ENCODE results near the gene PVR. TPM values are rescaled to one million over a fixed set of nuclear protein-coding genes. Genes with fewer than 3 reads are reported as not detected.

PVR gene
- total RNA-seq, 3 donors from 2014 or later = 8.5 to 30.2 (median 22.0) TPM

- Histone ChIP-seq H3K4me1 (no peaks in the 10 kb centered on the region), H3K27ac (no peak overlapping the region), H3K9me3 (no peaks in the 10 kb centered on the region), H3K27me3 (no peaks in the 10 kb centered on the region), H3K4me3 (no peak overlapping the region), H3K36me3 (no peaks in the 10 kb centered on the region)
- TF ChIP-seq, protein P1, sequence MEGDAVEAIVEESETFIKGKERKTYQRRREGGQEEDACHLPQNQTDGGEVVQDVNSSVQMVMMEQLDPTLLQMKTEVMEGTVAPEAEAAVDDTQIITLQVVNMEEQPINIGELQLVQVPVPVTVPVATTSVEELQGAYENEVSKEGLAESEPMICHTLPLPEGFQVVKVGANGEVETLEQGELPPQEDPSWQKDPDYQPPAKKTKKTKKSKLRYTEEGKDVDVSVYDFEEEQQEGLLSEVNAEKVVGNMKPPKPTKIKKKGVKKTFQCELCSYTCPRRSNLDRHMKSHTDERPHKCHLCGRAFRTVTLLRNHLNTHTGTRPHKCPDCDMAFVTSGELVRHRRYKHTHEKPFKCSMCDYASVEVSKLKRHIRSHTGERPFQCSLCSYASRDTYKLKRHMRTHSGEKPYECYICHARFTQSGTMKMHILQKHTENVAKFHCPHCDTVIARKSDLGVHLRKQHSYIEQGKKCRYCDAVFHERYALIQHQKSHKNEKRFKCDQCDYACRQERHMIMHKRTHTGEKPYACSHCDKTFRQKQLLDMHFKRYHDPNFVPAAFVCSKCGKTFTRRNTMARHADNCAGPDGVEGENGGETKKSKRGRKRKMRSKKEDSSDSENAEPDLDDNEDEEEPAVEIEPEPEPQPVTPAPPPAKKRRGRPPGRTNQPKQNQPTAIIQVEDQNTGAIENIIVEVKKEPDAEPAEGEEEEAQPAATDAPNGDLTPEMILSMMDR (IDR thresholded peaks at IDR 0.05) = no peak
- TF ChIP-seq POLR2A (IDR thresholded peaks at IDR 0.05) = no peak
- no peak for TF ChIP-seq POLR2AphosphoS5 (IDR thresholded peaks at IDR 0.05)
- intact Hi-C loops (cut with DNase I; ENCODE audit: low total_unique reads) = no loop called here
- no peak for DNase-seq (ENCODE audit: low spot score in 2 of 2)
Measured at GRCh38 chr19:44645407-44646048, 1.8 kb downstream of the PVR start.

GRCh38 chr19:44646049-44646416 is 2.3 kb downstream of the PVR start:
- H3K27ac ChIP-seq = no peak overlapping the region
- no peak for DNase-seq (ENCODE audit: low spot score in 2 of 2)
- H3K27me3 ChIP-seq = no peaks in the 10 kb centered on the region
- no peak overlapping the region for H3K4me3 ChIP-seq
- intact Hi-C loops (cut with DNase I; ENCODE audit: low total_unique reads) = no loop called here
- TF ChIP-seq, protein P1 (IDR thresholded peaks at IDR 0.05) = no peak
- TF ChIP-seq POLR2A (IDR thresholded peaks at IDR 0.05) (no peak), POLR2AphosphoS5 (IDR thresholded peaks at IDR 0.05) (no peak)
- H3K4me1 ChIP-seq = no peaks in the 10 kb centered on the region
- no peaks in the 10 kb centered on the region for H3K9me3 ChIP-seq
- no peaks in the 10 kb centered on the region for H3K36me3 ChIP-seq

- no peak for DNase-seq (ENCODE audit: low spot score in 2 of 2)
- peak overlapping the region in 1 of 2 donors; percentile 30 for H3K27ac ChIP-seq
- H3K9me3 ChIP-seq = no peaks in the 10 kb centered on the region
- TF ChIP-seq POLR2A (IDR thresholded peaks at IDR 0.05) = no peak
- no peak for TF ChIP-seq POLR2AphosphoS5 (IDR thresholded peaks at IDR 0.05)
- TF ChIP-seq, protein P1 (IDR thresholded peaks at IDR 0.05) = no peak
- H3K36me3 ChIP-seq = no peaks in the 10 kb centered on the region
- intact Hi-C loops (cut with DNase I; ENCODE audit: low total_unique reads) = no loop called here
- peak overlapping the region in 1 of 3 donors; percentile 33 for H3K4me3 ChIP-seq
- no peaks in the 10 kb centered on the region for H3K27me3 ChIP-seq
- no peaks in the 10 kb centered on the region for H3K4me1 ChIP-seq
Measured at GRCh38 chr19:44647144-44647543, 3.4 kb downstream of the PVR start.

GRCh38 chr19:44648631-44649251 is 5.0 kb downstream of the PVR start:
- intact Hi-C loops (cut with DNase I; ENCODE audit: low total_unique reads) = no loop called here
- no peaks in the 10 kb centered on the region for H3K4me1 ChIP-seq
- H3K36me3 ChIP-seq = no peaks in the 10 kb centered on the region
- no peak overlapping the region for H3K27ac ChIP-seq
- no peaks in the 10 kb centered on the region for H3K27me3 ChIP-seq
- no peaks in the 10 kb centered on the region for H3K9me3 ChIP-seq
- no peak overlapping the region for H3K4me3 ChIP-seq
- no peak for TF ChIP-seq POLR2A (IDR thresholded peaks at IDR 0.05)
- TF ChIP-seq, protein P1 (IDR thresholded peaks at IDR 0.05) = no peak
- TF ChIP-seq POLR2AphosphoS5 (IDR thresholded peaks at IDR 0.05) = no peak
- DNase-seq (ENCODE audit: low spot score in 2 of 2) = no peak

DNA sequence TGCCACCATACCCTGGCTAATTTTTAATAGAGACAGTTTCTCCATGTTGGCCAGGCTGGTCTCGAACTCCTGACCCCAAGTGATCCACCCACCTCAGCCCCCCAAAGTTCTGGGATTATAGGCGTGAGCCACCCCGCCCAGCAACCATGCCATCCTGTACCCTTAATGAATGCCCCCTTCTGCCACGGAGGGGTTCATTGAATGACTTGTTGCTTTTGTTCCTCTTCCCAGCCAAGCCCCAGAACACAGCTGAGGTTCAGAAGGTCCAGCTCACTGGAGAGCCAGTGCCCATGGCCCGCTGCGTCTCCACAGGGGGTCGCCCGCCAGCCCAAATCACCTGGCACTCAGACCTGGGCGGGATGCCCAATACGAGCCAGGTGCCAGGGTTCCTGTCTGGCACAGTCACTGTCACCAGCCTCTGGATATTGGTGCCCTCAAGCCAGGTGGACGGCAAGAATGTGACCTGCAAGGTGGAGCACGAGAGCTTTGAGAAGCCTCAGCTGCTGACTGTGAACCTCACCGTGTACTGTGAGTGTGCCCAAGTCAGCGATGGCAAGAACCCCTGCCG is 6.0 kb downstream of the PVR start:
- H3K9me3 ChIP-seq = no peaks in the 10 kb centered on the region
- no peaks in the 10 kb centered on the region for H3K36me3 ChIP-seq
- no peak overlapping the region for H3K27ac ChIP-seq
- H3K4me1 ChIP-seq = no peaks in the 10 kb centered on the region
- intact Hi-C loops (cut with DNase I; ENCODE audit: low total_unique reads) = no loop called here
- no peak for DNase-seq (ENCODE audit: low spot score in 2 of 2)
- H3K4me3 ChIP-seq = no peak overlapping the region
- TF ChIP-seq POLR2A (IDR thresholded peaks at IDR 0.05) = no peak
- TF ChIP-seq POLR2AphosphoS5 (IDR thresholded peaks at IDR 0.05) = no peak
- TF ChIP-seq, protein P1 (IDR thresholded peaks at IDR 0.05) = no peak
- no peaks in the 10 kb centered on the region for H3K27me3 ChIP-seq

All from breast epithelium (tissue), 4 donors.